Measurements from ENCODE around the gene GKN1.

The GKN1 gene

GRCh38 chr2:68975844-68976243 is 1.4 kb downstream of the GKN1 start:
- Histone ChIP-seq H3K27me3 (replicated peaks; ENCODE audit: control insufficient read depth, insufficient read depth, low read length, poor library complexity, severe bottlenecking) (no peaks in the 10 kb centered on the region), H3K4me3 (ENCODE audit: insufficient read depth, low read depth, low read length, poor library complexity, severe bottlenecking) (no peak overlapping the region), H3K9me3 (ENCODE audit: control insufficient read depth, low read length) (no peaks in the 10 kb centered on the region), H3K4me1 (ENCODE audit: control insufficient read depth, insufficient read depth, low read length, poor library complexity, severe bottlenecking) (no peaks in the 10 kb centered on the region), H3K27ac (ENCODE audit: insufficient read depth, low read length, poor library complexity, severe bottlenecking) (no peak overlapping the region), H3K36me3 (ENCODE audit: control insufficient read depth, insufficient read depth, low read length) (no peaks in the 10 kb centered on the region)
- no peak for DNase-seq

- no peak overlapping the region for H3K27ac ChIP-seq (ENCODE audit: insufficient read depth, low read length, poor library complexity, severe bottlenecking)
- no peak for DNase-seq
- H3K4me3 ChIP-seq (ENCODE audit: insufficient read depth, low read depth, low read length, poor library complexity, severe bottlenecking), result no peak overlapping the region
- H3K4me1 ChIP-seq (ENCODE audit: control insufficient read depth, insufficient read depth, low read length, poor library complexity, severe bottlenecking), result no peaks in the 10 kb centered on the region
- H3K36me3 ChIP-seq (ENCODE audit: control insufficient read depth, insufficient read depth, low read length), result no peaks in the 10 kb centered on the region
- no peaks in the 10 kb centered on the region for H3K27me3 ChIP-seq (replicated peaks; ENCODE audit: control insufficient read depth, insufficient read depth, low read length, poor library complexity, severe bottlenecking)
- H3K9me3 ChIP-seq (ENCODE audit: control insufficient read depth, low read length), result no peaks in the 10 kb centered on the region
Observed at GRCh38 chr2:68977453-68977852, 3.0 kb downstream of the GKN1 start.

- no peak overlapping the region for H3K4me3 ChIP-seq (ENCODE audit: insufficient read depth, low read depth, low read length, poor library complexity, severe bottlenecking)
- DNase-seq, result no peak
- H3K9me3 ChIP-seq (ENCODE audit: control insufficient read depth, low read length), result no peaks in the 10 kb centered on the region
- H3K27ac ChIP-seq (ENCODE audit: insufficient read depth, low read length, poor library complexity, severe bottlenecking), result no peak overlapping the region
- H3K36me3 ChIP-seq (ENCODE audit: control insufficient read depth, insufficient read depth, low read length), result no peaks in the 10 kb centered on the region
- H3K4me1 ChIP-seq (ENCODE audit: control insufficient read depth, insufficient read depth, low read length, poor library complexity, severe bottlenecking), result no peaks in the 10 kb centered on the region
- no peaks in the 10 kb centered on the region for H3K27me3 ChIP-seq (replicated peaks; ENCODE audit: control insufficient read depth, insufficient read depth, low read length, poor library complexity, severe bottlenecking)
Observed at GRCh38 chr2:68978098-68978497, 3.7 kb downstream of the GKN1 start.

GRCh38 chr2:68980956-68981355 is 6.5 kb downstream of the GKN1 start:
- Histone ChIP-seq H3K9me3 (ENCODE audit: control insufficient read depth, low read length) (no peaks in the 10 kb centered on the region), H3K27ac (ENCODE audit: insufficient read depth, low read length, poor library complexity, severe bottlenecking) (no peak overlapping the region), H3K27me3 (replicated peaks; ENCODE audit: control insufficient read depth, insufficient read depth, low read length, poor library complexity, severe bottlenecking) (no peaks in the 10 kb centered on the region), H3K4me1 (ENCODE audit: control insufficient read depth, insufficient read depth, low read length, poor library complexity, severe bottlenecking) (no peaks in the 10 kb centered on the region), H3K36me3 (ENCODE audit: control insufficient read depth, insufficient read depth, low read length) (no peaks in the 10 kb centered on the region), H3K4me3 (ENCODE audit: insufficient read depth, low read depth, low read length, poor library complexity, severe bottlenecking) (no peak overlapping the region)
- DNase-seq, result no peak

- Histone ChIP-seq H3K27me3 (replicated peaks; ENCODE audit: control insufficient read depth, insufficient read depth, low read length, poor library complexity, severe bottlenecking) (no peaks in the 10 kb centered on the region), H3K27ac (ENCODE audit: insufficient read depth, low read length, poor library complexity, severe bottlenecking) (no peak overlapping the region), H3K36me3 (ENCODE audit: control insufficient read depth, insufficient read depth, low read length) (no peaks in the 10 kb centered on the region), H3K4me3 (ENCODE audit: insufficient read depth, low read depth, low read length, poor library complexity, severe bottlenecking) (no peak overlapping the region), H3K4me1 (ENCODE audit: control insufficient read depth, insufficient read depth, low read length, poor library complexity, severe bottlenecking) (no peaks in the 10 kb centered on the region), H3K9me3 (ENCODE audit: control insufficient read depth, low read length) (no peaks in the 10 kb centered on the region)
- DNase-seq, result no peak
Observed at GRCh38 chr2:68987021-68987503, 12.6 kb downstream of the GKN1 start.

DNA sequence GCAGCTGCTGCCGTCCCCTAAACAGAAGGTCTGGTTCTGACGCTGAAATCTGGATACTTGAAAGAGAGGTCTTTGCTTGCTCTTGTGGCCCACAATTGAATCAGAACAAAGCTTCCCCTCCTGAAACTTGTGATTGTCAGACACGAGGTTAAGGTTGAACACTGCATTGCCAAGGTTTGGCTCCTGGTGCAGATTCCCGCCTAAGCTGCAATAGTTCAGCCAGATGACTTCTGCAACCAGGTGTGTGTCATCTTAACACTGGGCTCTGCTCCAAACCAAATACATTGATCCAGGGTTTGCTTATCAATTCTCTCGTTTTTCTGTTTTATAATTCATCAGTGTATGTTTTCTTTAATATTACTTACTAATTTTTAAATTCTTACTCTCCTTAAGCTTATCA is 14.6 kb downstream of the GKN1 start:
- Histone ChIP-seq H3K36me3 (ENCODE audit: control insufficient read depth, insufficient read depth, low read length) (no peaks in the 10 kb centered on the region), H3K4me3 (ENCODE audit: insufficient read depth, low read depth, low read length, poor library complexity, severe bottlenecking) (no peak overlapping the region), H3K4me1 (ENCODE audit: control insufficient read depth, insufficient read depth, low read length, poor library complexity, severe bottlenecking) (no peaks in the 10 kb centered on the region), H3K27ac (ENCODE audit: insufficient read depth, low read length, poor library complexity, severe bottlenecking) (no peak overlapping the region), H3K27me3 (replicated peaks; ENCODE audit: control insufficient read depth, insufficient read depth, low read length, poor library complexity, severe bottlenecking) (no peaks in the 10 kb centered on the region), H3K9me3 (ENCODE audit: control insufficient read depth, low read length) (no peaks in the 10 kb centered on the region)
- DNase-seq, result no peak

GRCh38 chr2:68992341-68992740 is 17.9 kb downstream of the GKN1 start:
- Histone ChIP-seq H3K36me3 (ENCODE audit: control insufficient read depth, insufficient read depth, low read length) (no peaks in the 10 kb centered on the region), H3K9me3 (ENCODE audit: control insufficient read depth, low read length) (no peaks in the 10 kb centered on the region), H3K27me3 (replicated peaks; ENCODE audit: control insufficient read depth, insufficient read depth, low read length, poor library complexity, severe bottlenecking) (no peaks in the 10 kb centered on the region), H3K4me3 (ENCODE audit: insufficient read depth, low read depth, low read length, poor library complexity, severe bottlenecking) (no peak overlapping the region), H3K27ac (ENCODE audit: insufficient read depth, low read length, poor library complexity, severe bottlenecking) (no peak overlapping the region), H3K4me1 (ENCODE audit: control insufficient read depth, insufficient read depth, low read length, poor library complexity, severe bottlenecking) (no peaks in the 10 kb centered on the region)
- DNase-seq, result no peak

GRCh38 chr2:68992933-68993332 is 18.5 kb downstream of the GKN1 start:
- H3K27ac ChIP-seq (ENCODE audit: insufficient read depth, low read length, poor library complexity, severe bottlenecking), result no peak overlapping the region
- H3K4me3 ChIP-seq (ENCODE audit: insufficient read depth, low read depth, low read length, poor library complexity, severe bottlenecking), result no peak overlapping the region
- DNase-seq, result no peak
- no peaks in the 10 kb centered on the region for H3K9me3 ChIP-seq (ENCODE audit: control insufficient read depth, low read length)
- no peaks in the 10 kb centered on the region for H3K4me1 ChIP-seq (ENCODE audit: control insufficient read depth, insufficient read depth, low read length, poor library complexity, severe bottlenecking)
- no peaks in the 10 kb centered on the region for H3K36me3 ChIP-seq (ENCODE audit: control insufficient read depth, insufficient read depth, low read length)
- H3K27me3 ChIP-seq (replicated peaks; ENCODE audit: control insufficient read depth, insufficient read depth, low read length, poor library complexity, severe bottlenecking), result no peaks in the 10 kb centered on the region

- Histone ChIP-seq H3K36me3 (ENCODE audit: control insufficient read depth, insufficient read depth, low read length) (no peaks in the 10 kb centered on the region), H3K27me3 (replicated peaks; ENCODE audit: control insufficient read depth, insufficient read depth, low read length, poor library complexity, severe bottlenecking) (no peaks in the 10 kb centered on the region), H3K27ac (ENCODE audit: insufficient read depth, low read length, poor library complexity, severe bottlenecking) (no peak overlapping the region), H3K9me3 (ENCODE audit: control insufficient read depth, low read length) (no peaks in the 10 kb centered on the region), H3K4me1 (ENCODE audit: control insufficient read depth, insufficient read depth, low read length, poor library complexity, severe bottlenecking) (no peaks in the 10 kb centered on the region), H3K4me3 (ENCODE audit: insufficient read depth, low read depth, low read length, poor library complexity, severe bottlenecking) (no peak overlapping the region)
- no peak for DNase-seq
Observed at GRCh38 chr2:68993660-68994059, 19.2 kb downstream of the GKN1 start.

DNA sequence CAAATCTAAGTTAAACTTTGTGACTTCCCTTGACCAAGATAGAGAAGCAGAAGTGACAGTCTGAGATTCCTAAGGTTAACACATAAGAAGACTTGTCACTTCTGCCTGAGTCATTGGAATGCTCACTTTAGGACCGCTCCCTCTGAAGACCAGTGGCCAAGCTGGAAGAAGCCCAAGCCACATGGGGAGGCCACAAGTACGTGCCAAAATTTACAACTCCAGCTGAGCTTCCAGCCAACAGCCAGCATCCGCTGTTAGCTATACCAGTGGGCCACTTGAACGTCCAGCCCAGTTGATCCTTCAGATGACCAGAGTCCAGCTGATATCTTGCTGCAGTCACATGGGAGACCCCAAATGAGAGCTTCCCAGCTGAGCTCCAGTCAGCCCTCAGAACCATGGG is 20.4 kb downstream of the GKN1 start:
- no peak for DNase-seq
- H3K9me3 ChIP-seq (ENCODE audit: control insufficient read depth, low read length), result no peaks in the 10 kb centered on the region
- no peak overlapping the region for H3K4me3 ChIP-seq (ENCODE audit: insufficient read depth, low read depth, low read length, poor library complexity, severe bottlenecking)
- no peaks in the 10 kb centered on the region for H3K4me1 ChIP-seq (ENCODE audit: control insufficient read depth, insufficient read depth, low read length, poor library complexity, severe bottlenecking)
- no peaks in the 10 kb centered on the region for H3K36me3 ChIP-seq (ENCODE audit: control insufficient read depth, insufficient read depth, low read length)
- H3K27me3 ChIP-seq (replicated peaks; ENCODE audit: control insufficient read depth, insufficient read depth, low read length, poor library complexity, severe bottlenecking), result no peaks in the 10 kb centered on the region
- H3K27ac ChIP-seq (ENCODE audit: insufficient read depth, low read length, poor library complexity, severe bottlenecking), result no peak overlapping the region

- H3K9me3 ChIP-seq (ENCODE audit: control insufficient read depth, low read length), result no peaks in the 10 kb centered on the region
- H3K27ac ChIP-seq (ENCODE audit: insufficient read depth, low read length, poor library complexity, severe bottlenecking), result no peak overlapping the region
- no peaks in the 10 kb centered on the region for H3K27me3 ChIP-seq (replicated peaks; ENCODE audit: control insufficient read depth, insufficient read depth, low read length, poor library complexity, severe bottlenecking)
- no peaks in the 10 kb centered on the region for H3K4me1 ChIP-seq (ENCODE audit: control insufficient read depth, insufficient read depth, low read length, poor library complexity, severe bottlenecking)
- no peaks in the 10 kb centered on the region for H3K36me3 ChIP-seq (ENCODE audit: control insufficient read depth, insufficient read depth, low read length)
- DNase-seq, result no peak
- H3K4me3 ChIP-seq (ENCODE audit: insufficient read depth, low read depth, low read length, poor library complexity, severe bottlenecking), result no peak overlapping the region
Observed at GRCh38 chr2:68995916-68996315, 21.5 kb downstream of the GKN1 start.

All from effector memory CD4-positive, alpha-beta T cell (primary cell).